Astrocyte (in vitro differentiated cells and primary cell): ENCODE results near the gene C2CD5. TPM values are rescaled to one million over a fixed set of nuclear protein-coding genes. Genes with fewer than 3 reads are reported as not detected.

Experiments used
- DNase-seq: peaks from one replicate; pipeline ENCODE4 v3.0.0-alpha.2; 2010; ENCODE audit warnings: low read depth
- FAIRE-seq: peaks from 2 replicates; lab custom pipeline; 2011; peaks lifted over from hg19 to GRCh38; lab: Jason Lieb, UNC
- H2AFZ ChIP-seq: 2 replicates; pipeline ENCODE4 v1.6.0; 2012; ENCODE audit warnings: low read depth, low read length, inconsistent platforms
- H3K27ac ChIP-seq: 2 replicates; pipeline ENCODE4 v1.5.1; 2011; ENCODE audit warnings: low read depth, low read length, inconsistent platforms
- H3K27me3 ChIP-seq: 2 replicates; pipeline ENCODE4 v1.6.0; 2011; ENCODE audit warnings: low read length, inconsistent platforms; ENCODE audit not compliant: insufficient read depth
- H3K36me3 ChIP-seq: 2 replicates; pipeline ENCODE4 v1.5.1; 2011; ENCODE audit warnings: low read length, inconsistent platforms; ENCODE audit not compliant: insufficient read depth
- H3K4me1 ChIP-seq: 2 replicates; pipeline ENCODE4 v1.5.1; 2011; ENCODE audit warnings: low read length, inconsistent platforms; ENCODE audit not compliant: insufficient read depth
- H3K4me2 ChIP-seq: 2 replicates; pipeline ENCODE4 v1.6.0; 2012; ENCODE audit warnings: low read length, inconsistent platforms
- H3K4me3 ChIP-seq: 2 replicates; pipeline ENCODE4 v1.5.1; 2011; ENCODE audit warnings: low read depth, mild to moderate bottlenecking, low read length, inconsistent platforms; ENCODE audit not compliant: insufficient read depth
- H3K79me2 ChIP-seq: 2 replicates; pipeline ENCODE4 v1.6.0; 2012; ENCODE audit warnings: mild to moderate bottlenecking, low read length, inconsistent platforms; ENCODE audit not compliant: insufficient read depth
- H3K9ac ChIP-seq: 2 replicates; pipeline ENCODE4 v1.6.0; 2012; ENCODE audit warnings: mild to moderate bottlenecking, low read length, inconsistent platforms
- H3K9me3 ChIP-seq: 2 replicates; pipeline ENCODE4 v1.5.1; 2012; ENCODE audit warnings: low read depth, mild to moderate bottlenecking, low read length, inconsistent platforms; ENCODE audit not compliant: insufficient read depth
- H4K20me1 ChIP-seq: 2 replicates; pipeline ENCODE4 v1.6.0; 2012; ENCODE audit warnings: low read length, inconsistent platforms; ENCODE audit not compliant: insufficient read depth
- H3K27ac Mint-ChIP-seq: one replicate; pipeline ENCODE4 v1.8.0; 2021; ENCODE audit warnings: mild to moderate bottlenecking, mixed read lengths; ENCODE audit not compliant: unreplicated experiment
- H3K27me3 Mint-ChIP-seq: one replicate; pipeline ENCODE4 v1.8.0; 2021; ENCODE audit warnings: low read depth, mixed read lengths; ENCODE audit not compliant: unreplicated experiment
- H3K36me3 Mint-ChIP-seq: one replicate; pipeline ENCODE4 v1.8.0; 2021; ENCODE audit warnings: low read depth, mixed read lengths; ENCODE audit not compliant: unreplicated experiment
- H3K4me1 Mint-ChIP-seq: one replicate; pipeline ENCODE4 v1.8.0; 2021; ENCODE audit warnings: low read depth, mixed read lengths; ENCODE audit not compliant: unreplicated experiment
- H3K4me3 Mint-ChIP-seq: one replicate; pipeline ENCODE4 v1.8.0; 2021; ENCODE audit warnings: mild to moderate bottlenecking, moderate library complexity, mixed read lengths; ENCODE audit not compliant: unreplicated experiment
- H3K9me3 Mint-ChIP-seq: one replicate; pipeline ENCODE4 v1.8.0; 2021; ENCODE audit warnings: mild to moderate bottlenecking, mixed read lengths; ENCODE audit not compliant: unreplicated experiment
- CTCF ChIP-seq: IDR thresholded peaks from 2 replicates; pipeline ENCODE4 v1.5.1; 2011; ENCODE audit warnings: low read depth, mild to moderate bottlenecking, inconsistent platforms, low read length, moderate library complexity; ENCODE audit not compliant: insufficient read depth
- EZH2 ChIP-seq: IDR thresholded peaks from 2 replicates; pipeline ENCODE4 v1.6.1; 2012; ENCODE audit warnings: mild to moderate bottlenecking, low read length, inconsistent platforms; ENCODE audit not compliant: insufficient read depth
- total RNA-seq: library from RNA; stranded (reverse); gene quantifications from 2 replicates; pipeline ENCODE4 v1.2.1, GENCODE V29; 2021

Gene C2CD5
- total RNA-seq, 1 donor from 2014 or later, result 14.7 TPM

- FAIRE-seq (no peak), DNase-seq (no peak)
- no peak overlapping the region for H3K9ac ChIP-seq
- peaks cover 6% of the 10 kb centered on the region for H3K36me3 ChIP-seq
- no peaks in the 10 kb centered on the region for H3K4me1 Mint-ChIP-seq
- H3K4me1 ChIP-seq, result no peaks in the 10 kb centered on the region
- H3K36me3 Mint-ChIP-seq, result peaks cover 5% of the 10 kb centered on the region
- TF ChIP-seq EZH2, result no peak
- no peak for TF ChIP-seq CTCF
- H3K9me3 ChIP-seq, result no peaks in the 10 kb centered on the region
- H4K20me1 ChIP-seq, result no peaks in the 10 kb centered on the region
- no peak overlapping the region for H3K4me3 ChIP-seq
- no peaks in the 10 kb centered on the region for H3K27me3 ChIP-seq
- no peak overlapping the region for H3K27ac ChIP-seq
- no peak overlapping the region for H3K4me2 ChIP-seq
- H3K27ac Mint-ChIP-seq, result no peak overlapping the region
- H3K79me2 ChIP-seq, result no peaks in the 10 kb centered on the region
- H3K9me3 Mint-ChIP-seq, result no peaks in the 10 kb centered on the region
- no peaks in the 10 kb centered on the region for H3K27me3 Mint-ChIP-seq
- H3K4me3 Mint-ChIP-seq, result no peak overlapping the region
- no peak overlapping the region for H2AFZ ChIP-seq
Observed at GRCh38 chr12:22505826-22506225, 38.5 kb downstream of the C2CD5 start.

- DNase-seq (no peak), FAIRE-seq (no peak)
- Mint-ChIP-seq H3K4me1 (no peaks in the 10 kb centered on the region), H3K27me3 (no peaks in the 10 kb centered on the region), H3K27ac (no peak overlapping the region), H3K9me3 (no peaks in the 10 kb centered on the region), H3K4me3 (no peak overlapping the region), H3K36me3 (no peaks in the 10 kb centered on the region)
- H3K4me1 ChIP-seq, result no peaks in the 10 kb centered on the region
- no peaks in the 10 kb centered on the region for H3K27me3 ChIP-seq
- H3K4me3 ChIP-seq, result no peak overlapping the region
- H2AFZ ChIP-seq, result no peak overlapping the region
- no peak overlapping the region for H3K27ac ChIP-seq
- no peaks in the 10 kb centered on the region for H3K36me3 ChIP-seq
- no peak overlapping the region for H3K4me2 ChIP-seq
- H3K9me3 ChIP-seq, result no peaks in the 10 kb centered on the region
- no peaks in the 10 kb centered on the region for H3K79me2 ChIP-seq
- H4K20me1 ChIP-seq, result no peaks in the 10 kb centered on the region
- H3K9ac ChIP-seq, result no peak overlapping the region
- TF ChIP-seq CTCF (no peak), EZH2 (no peak)
Observed at GRCh38 chr12:22500100-22500499, 44.2 kb downstream of the C2CD5 start.

- DNase-seq (no peak), FAIRE-seq (no peak)
- Histone ChIP-seq H4K20me1 (no peaks in the 10 kb centered on the region), H3K27ac (no peak overlapping the region), H3K36me3 (no peaks in the 10 kb centered on the region), H3K4me2 (no peak overlapping the region), H3K79me2 (no peaks in the 10 kb centered on the region), H3K9me3 (no peaks in the 10 kb centered on the region), H3K9ac (no peak overlapping the region), H3K27me3 (no peaks in the 10 kb centered on the region), H3K4me3 (no peak overlapping the region), H2AFZ (no peak overlapping the region), H3K4me1 (no peaks in the 10 kb centered on the region)
- Mint-ChIP-seq H3K27ac (no peak overlapping the region), H3K4me3 (no peak overlapping the region), H3K27me3 (no peaks in the 10 kb centered on the region), H3K4me1 (no peaks in the 10 kb centered on the region), H3K36me3 (no peaks in the 10 kb centered on the region), H3K9me3 (no peaks in the 10 kb centered on the region)
- TF ChIP-seq EZH2, result no peak
- TF ChIP-seq CTCF, result no peak
Observed at GRCh38 chr12:22499445-22499844, 44.9 kb downstream of the C2CD5 start.
